Measurements from ENCODE around the gene HEATR3. TPM values are rescaled to one million over a fixed set of nuclear protein-coding genes. Genes with fewer than 3 reads are reported as not detected.

The HEATR3 gene
- total and polyA plus RNA-seq, 2 experiments from 2014 or later, result 5.7 to 25.1 TPM

- H3K9ac ChIP-seq, result no peak overlapping the region
- no peak overlapping the region for H2AFZ ChIP-seq
- H4K20me1 ChIP-seq (ENCODE audit: insufficient read depth), result no peaks in the 10 kb centered on the region
- no peaks in the 10 kb centered on the region for H3K4me1 ChIP-seq (ENCODE audit: insufficient read depth)
- H3K4me2 ChIP-seq (ENCODE audit: unreplicated experiment), result no peak overlapping the region
- H3K9me3 ChIP-seq (ENCODE audit: low read depth), result no peaks in the 10 kb centered on the region
- no peak overlapping the region for H3K4me3 ChIP-seq
- no peaks in the 10 kb centered on the region for H3K27me3 ChIP-seq (replicated peaks; ENCODE audit: insufficient read depth)
- DNase-seq, result no peak
- in situ Hi-C loops (cut with MboI), result no loop called here
- no peaks in the 10 kb centered on the region for H3K9me2 ChIP-seq (ENCODE audit: insufficient read depth)
- no peaks in the 10 kb centered on the region for H3K36me3 ChIP-seq (ENCODE audit: low read depth)
- no peaks in the 10 kb centered on the region for H3F3A ChIP-seq (ENCODE audit: insufficient read depth)
- H3K27ac ChIP-seq, result no peak overlapping the region
- no peaks in the 10 kb centered on the region for H3K79me2 ChIP-seq (ENCODE audit: insufficient read depth)
- WGBS, 2 experiments (ENCODE audit: low coverage in 1 of 2, low lambda C conversion rate in 2 of 2, missing lambda C conversion rate in 2 of 2), result 82 to 84% methylated on average over 26 to 28 of the region's 28 CpGs
- TF ChIP-seq EZH2phosphoT487 (IDR thresholded peaks at IDR 0.05; ENCODE audit: insufficient read depth, low read depth) (no peak), EZH2 (IDR thresholded peaks at IDR 0.05; ENCODE audit: insufficient read depth, poor library complexity, severe bottlenecking) (no peak)
These were observed 7.5 kb upstream of the HEATR3 start for GRCh38 chr16:50058091-50058771.

DNA sequence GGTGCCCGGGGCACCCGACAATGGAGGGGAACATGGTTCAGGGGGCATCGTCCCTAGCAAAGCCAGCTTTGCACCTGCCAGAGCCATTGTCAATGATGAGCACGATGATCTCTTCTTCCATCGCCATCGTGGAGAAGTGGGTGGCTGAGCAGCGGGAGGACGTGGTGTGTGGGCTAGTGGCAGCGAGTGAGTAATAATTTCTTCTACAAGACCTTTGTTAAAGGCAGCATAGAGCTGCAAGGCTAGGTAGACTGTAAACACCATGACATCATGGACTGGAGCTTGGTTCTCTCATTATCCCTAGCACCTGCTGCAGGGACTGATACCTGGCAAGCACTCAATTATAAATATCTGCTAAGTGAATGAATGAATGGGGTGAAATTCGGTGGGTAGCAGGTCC is 6.7 kb upstream of the HEATR3 start:
- Histone ChIP-seq H2AFZ (no peak overlapping the region), H3K27me3 (replicated peaks; ENCODE audit: insufficient read depth) (no peaks in the 10 kb centered on the region), H3K4me1 (ENCODE audit: insufficient read depth) (no peaks in the 10 kb centered on the region), H3K27ac (no peak overlapping the region), H3F3A (ENCODE audit: insufficient read depth) (no peaks in the 10 kb centered on the region), H4K20me1 (ENCODE audit: insufficient read depth) (no peaks in the 10 kb centered on the region), H3K36me3 (ENCODE audit: low read depth) (no peaks in the 10 kb centered on the region), H3K9me3 (ENCODE audit: low read depth) (no peaks in the 10 kb centered on the region), H3K4me3 (no peak overlapping the region), H3K9ac (no peak overlapping the region), H3K9me2 (ENCODE audit: insufficient read depth) (no peaks in the 10 kb centered on the region), H3K79me2 (ENCODE audit: insufficient read depth) (no peaks in the 10 kb centered on the region), H3K4me2 (ENCODE audit: unreplicated experiment) (no peak overlapping the region)
- DNase-seq, result no peak
- in situ Hi-C loops (cut with MboI), result no loop called here
- WGBS, 2 experiments (ENCODE audit: low coverage in 1 of 2, low lambda C conversion rate in 2 of 2, missing lambda C conversion rate in 2 of 2), result 72 to 73% methylated on average over 10 of the region's 10 CpGs
- TF ChIP-seq EZH2phosphoT487 (IDR thresholded peaks at IDR 0.05; ENCODE audit: insufficient read depth, low read depth) (no peak), EZH2 (IDR thresholded peaks at IDR 0.05; ENCODE audit: insufficient read depth, poor library complexity, severe bottlenecking) (no peak)

GRCh38 chr16:50059669-50060068 is 6.1 kb upstream of the HEATR3 start:
- Histone ChIP-seq H3K36me3 (ENCODE audit: low read depth) (no peaks in the 10 kb centered on the region), H3K4me1 (ENCODE audit: insufficient read depth) (no peaks in the 10 kb centered on the region), H3K79me2 (ENCODE audit: insufficient read depth) (no peaks in the 10 kb centered on the region), H2AFZ (no peak overlapping the region), H3K9me3 (ENCODE audit: low read depth) (no peaks in the 10 kb centered on the region), H3K27me3 (replicated peaks; ENCODE audit: insufficient read depth) (no peaks in the 10 kb centered on the region), H4K20me1 (ENCODE audit: insufficient read depth) (no peaks in the 10 kb centered on the region), H3F3A (ENCODE audit: insufficient read depth) (no peaks in the 10 kb centered on the region), H3K9me2 (ENCODE audit: insufficient read depth) (no peaks in the 10 kb centered on the region), H3K9ac (no peak overlapping the region), H3K4me2 (ENCODE audit: unreplicated experiment) (no peak overlapping the region), H3K4me3 (no peak overlapping the region), H3K27ac (no peak overlapping the region)
- TF ChIP-seq EZH2 (IDR thresholded peaks at IDR 0.05; ENCODE audit: insufficient read depth, poor library complexity, severe bottlenecking), result no peak
- no peak for TF ChIP-seq EZH2phosphoT487 (IDR thresholded peaks at IDR 0.05; ENCODE audit: insufficient read depth, low read depth)
- no peak for DNase-seq
- 63 to 65% methylated on average over 3 of the region's 3 CpGs for WGBS, 2 experiments (ENCODE audit: low coverage in 1 of 2, low lambda C conversion rate in 2 of 2, missing lambda C conversion rate in 2 of 2)
- in situ Hi-C loops (cut with MboI), result no loop called here

GRCh38 chr16:50061326-50061725 is 4.4 kb upstream of the HEATR3 start:
- Histone ChIP-seq H2AFZ (no peak overlapping the region), H3K4me3 (no peak overlapping the region), H3K36me3 (ENCODE audit: low read depth) (no peaks in the 10 kb centered on the region), H3F3A (ENCODE audit: insufficient read depth) (no peaks in the 10 kb centered on the region), H3K4me1 (ENCODE audit: insufficient read depth) (no peaks in the 10 kb centered on the region), H3K27ac (no peak overlapping the region), H3K9me3 (ENCODE audit: low read depth) (no peaks in the 10 kb centered on the region), H3K79me2 (ENCODE audit: insufficient read depth) (peaks cover under 1% of the 10 kb centered on the region; the same call in 1 of the 2 replicates), H3K9me2 (ENCODE audit: insufficient read depth) (no peaks in the 10 kb centered on the region), H4K20me1 (ENCODE audit: insufficient read depth) (no peaks in the 10 kb centered on the region), H3K9ac (no peak overlapping the region), H3K4me2 (ENCODE audit: unreplicated experiment) (no peak overlapping the region), H3K27me3 (replicated peaks; ENCODE audit: insufficient read depth) (no peaks in the 10 kb centered on the region)
- in situ Hi-C loops (cut with MboI), result no loop called here
- DNase-seq, result no peak
- TF ChIP-seq EZH2 (IDR thresholded peaks at IDR 0.05; ENCODE audit: insufficient read depth, poor library complexity, severe bottlenecking), result no peak
- TF ChIP-seq EZH2phosphoT487 (IDR thresholded peaks at IDR 0.05; ENCODE audit: insufficient read depth, low read depth), result no peak
- 48 to 56% methylated on average over 1 of the region's 1 CpG for WGBS, 2 experiments (ENCODE audit: low coverage in 1 of 2, low lambda C conversion rate in 2 of 2, missing lambda C conversion rate in 2 of 2)
